ENCODE measurements around the gene CNIH4.
"Not testable (repeated sequence)": the region's sequence is repeated elsewhere in the genome, so short reads cannot be mapped to it uniquely, and the experiment has no call there.

Gene CNIH4

DNA sequence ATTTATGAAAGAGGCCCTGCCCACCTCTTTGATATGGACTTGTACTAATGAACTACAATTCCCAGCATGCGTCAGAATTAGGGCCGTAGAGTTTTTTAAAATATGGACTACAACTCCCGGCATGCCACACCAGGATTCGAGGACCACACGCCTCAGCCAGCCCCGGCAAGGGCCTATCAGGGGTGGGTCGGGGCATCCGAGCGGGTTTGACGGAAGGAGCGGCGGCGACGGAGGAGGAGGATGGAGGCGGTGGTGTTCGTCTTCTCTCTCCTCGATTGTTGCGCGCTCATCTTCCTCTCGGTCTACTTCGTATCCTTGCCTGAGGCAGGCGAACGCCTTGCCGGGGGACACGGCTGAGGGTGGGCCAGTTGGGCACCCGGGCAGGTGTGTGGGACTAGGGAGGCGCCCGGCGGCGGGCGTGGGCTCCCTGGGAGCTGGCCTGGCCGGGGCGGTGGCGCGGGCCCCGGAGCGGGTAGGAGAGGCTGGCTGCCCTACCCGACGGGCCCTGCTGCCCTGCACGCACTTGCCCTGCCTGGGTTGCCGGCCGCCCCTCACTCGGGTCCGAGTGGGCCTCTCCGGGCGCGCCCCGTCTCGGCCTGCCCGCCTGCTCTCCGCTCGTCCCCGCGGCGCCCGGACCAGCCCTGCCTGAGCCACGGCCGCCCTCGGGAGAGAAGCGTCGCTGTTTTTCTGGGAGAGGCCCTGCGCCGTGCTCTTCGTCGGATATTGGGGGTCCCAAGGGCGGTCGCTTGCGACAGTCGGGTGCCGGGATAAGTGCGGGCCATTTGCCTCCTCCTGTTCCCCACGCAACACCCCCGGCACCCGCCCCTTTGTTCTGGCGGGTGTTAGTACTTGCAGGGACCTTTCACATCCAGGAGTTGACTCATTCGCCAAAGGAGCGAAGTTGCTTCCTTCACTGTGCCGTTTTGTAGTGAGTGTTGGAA, at the start of gene CNIH4:
TSS of gene CNIH4 (plus strand) at position 195 of the 941 bp plus-strand sequence. CDS start at position 241, 46 bp downstream.
- TF ChIP-seq Cebpa-rat (IDR thresholded peaks at IDR 0.05): no peak
- peaks cover 27% of the 10 kb centered on the region for H3K36me3 ChIP-seq
- H3K4me2 ChIP-seq: peak within 1 kb of the TSS; percentile 86
- peaks cover 7% of the 10 kb centered on the region; the same call in 1 of the 2 replicates for H3K9me3 ChIP-seq
- peak within 1 kb of the TSS; percentile 86 for H3K4me3 ChIP-seq
- peaks cover 16% of the 10 kb centered on the region for H3K4me1 ChIP-seq
- peaks cover 51% of the 10 kb centered on the region for H4K20me1 ChIP-seq
- H3K27me3 ChIP-seq: no peaks in the 10 kb centered on the region
- peak within 1 kb of the TSS; percentile 86 for H3K9ac ChIP-seq
- H3K27ac ChIP-seq: peak within 1 kb of the TSS; percentile 76

- Histone ChIP-seq H3K4me1 (no peaks in the 10 kb centered on the region), H3K4me3 (no peak overlapping the region), H3K27ac (no peak overlapping the region), H3K36me3 (peaks cover 97% of the 10 kb centered on the region), H3K9ac (no peak overlapping the region), H3K4me2 (no peak overlapping the region), H3K9me3 (no peaks in the 10 kb centered on the region), H3K27me3 (no peaks in the 10 kb centered on the region), H4K20me1 (no peaks in the 10 kb centered on the region)
- TF ChIP-seq Cebpa-rat (IDR thresholded peaks at IDR 0.05): no peak
These were observed 48.6 kb upstream of the CNIH4 start for GRCh38 chr1:224308064-224308463.

DNA sequence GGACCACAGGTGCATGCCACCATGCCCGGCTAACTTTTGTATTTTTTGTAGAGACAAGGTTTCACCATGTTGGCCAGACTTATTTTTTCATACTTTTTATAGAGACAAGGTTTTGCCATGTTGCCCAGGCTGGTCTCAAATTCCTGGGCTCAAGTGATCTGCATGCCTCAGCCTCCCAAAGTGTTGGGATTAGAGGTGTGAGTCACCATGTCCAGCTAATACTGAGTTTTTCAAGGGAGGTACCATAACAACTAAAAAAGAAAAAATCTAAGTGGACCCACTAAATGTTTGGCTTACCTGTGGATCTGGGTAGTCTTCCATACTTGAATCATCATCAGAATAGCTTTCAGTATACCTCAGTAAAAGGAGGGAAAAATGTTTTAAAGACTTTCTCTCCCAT, 45.2 kb upstream of the CNIH4 start:
- H3K4me2 ChIP-seq, H3K9ac ChIP-seq, H3K9me3 ChIP-seq, H4K20me1 ChIP-seq, H3K4me1 ChIP-seq, H3K27me3 ChIP-seq, H3K27ac ChIP-seq, H3K4me3 ChIP-seq: not testable (repeated sequence)
- H3K36me3 ChIP-seq: peaks cover 94% of the 10 kb centered on the region

DNA sequence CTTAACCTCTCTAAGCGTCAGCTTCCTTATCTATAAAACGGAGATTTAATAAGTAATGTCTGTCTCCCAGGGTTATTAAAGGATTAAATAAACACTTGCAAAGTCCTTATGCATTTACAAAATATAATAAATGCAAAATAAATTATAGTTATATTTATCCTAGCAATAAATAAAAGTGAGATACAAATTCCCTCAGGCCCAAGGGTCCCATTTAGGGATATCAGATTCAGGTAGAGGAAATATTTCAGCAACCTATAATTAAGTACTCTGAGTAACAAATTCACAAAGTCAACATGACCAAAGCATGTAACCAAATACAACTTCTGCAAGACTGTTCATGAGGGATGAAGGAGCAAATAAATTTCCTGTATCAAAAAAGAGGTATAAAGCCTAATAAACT, 44.7 kb upstream of the CNIH4 start:
- H3K9ac ChIP-seq: no peak overlapping the region
- no peak overlapping the region for H3K4me3 ChIP-seq
- peaks cover 94% of the 10 kb centered on the region for H3K36me3 ChIP-seq
- TF ChIP-seq Cebpa-rat (IDR thresholded peaks at IDR 0.05): no peak
- no peak overlapping the region for H3K4me2 ChIP-seq
- H4K20me1 ChIP-seq: no peaks in the 10 kb centered on the region
- H3K9me3 ChIP-seq: no peaks in the 10 kb centered on the region
- H3K27me3 ChIP-seq: no peaks in the 10 kb centered on the region
- no peak overlapping the region for H3K27ac ChIP-seq
- no peaks in the 10 kb centered on the region for H3K4me1 ChIP-seq

- H3K4me1 ChIP-seq: no peaks in the 10 kb centered on the region
- H3K27ac ChIP-seq: no peak overlapping the region
- H3K36me3 ChIP-seq: peaks cover 52% of the 10 kb centered on the region
- H3K4me2 ChIP-seq: no peak overlapping the region
- no peak overlapping the region for H3K4me3 ChIP-seq
- H3K27me3 ChIP-seq: no peaks in the 10 kb centered on the region
- TF ChIP-seq Cebpa-rat (IDR thresholded peaks at IDR 0.05): no peak
- H4K20me1 ChIP-seq: peaks cover 40% of the 10 kb centered on the region
- H3K9me3 ChIP-seq: no peaks in the 10 kb centered on the region
- no peak overlapping the region for H3K9ac ChIP-seq
These were observed 39.2 kb upstream of the CNIH4 start for GRCh38 chr1:224317383-224318045.

DNA sequence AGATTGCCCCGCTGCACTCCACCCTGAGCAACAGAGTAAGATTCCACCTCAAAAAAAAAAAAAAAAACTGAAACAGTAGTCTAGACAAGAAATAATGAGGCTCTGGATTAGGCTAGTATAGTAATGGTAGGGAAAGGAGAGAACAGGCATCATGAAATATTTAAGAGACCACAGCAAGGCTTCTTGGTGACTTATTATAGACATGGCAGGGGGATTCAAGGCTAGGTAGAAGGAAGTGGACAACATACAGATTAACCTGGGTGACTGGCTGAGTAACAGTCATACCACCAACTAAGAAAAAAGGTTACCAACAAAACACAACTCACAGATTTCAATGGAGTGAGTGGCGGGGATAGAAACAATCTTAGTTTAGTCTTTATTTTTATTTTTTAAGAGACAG, 35.0 kb upstream of the CNIH4 start:
- Histone ChIP-seq H3K27ac (no peak overlapping the region), H3K27me3 (no peaks in the 10 kb centered on the region), H3K4me1 (no peaks in the 10 kb centered on the region), H3K9ac (no peak overlapping the region), H3K4me3 (no peak overlapping the region), H3K9me3 (no peaks in the 10 kb centered on the region), H3K4me2 (no peak overlapping the region), H3K36me3 (peaks cover 47% of the 10 kb centered on the region), H4K20me1 (peaks cover 78% of the 10 kb centered on the region)
- TF ChIP-seq Cebpa-rat (IDR thresholded peaks at IDR 0.05): no peak

- H3K4me3 ChIP-seq: no peak overlapping the region
- H3K9ac ChIP-seq: no peak overlapping the region
- H3K9me3 ChIP-seq: no peaks in the 10 kb centered on the region
- peaks cover 22% of the 10 kb centered on the region for H3K4me1 ChIP-seq
- TF ChIP-seq Cebpa-rat (IDR thresholded peaks at IDR 0.05): no peak
- no peak overlapping the region for H3K4me2 ChIP-seq
- peaks cover 54% of the 10 kb centered on the region for H3K36me3 ChIP-seq
- H3K27ac ChIP-seq: no peak overlapping the region
- H3K27me3 ChIP-seq: no peaks in the 10 kb centered on the region
- peaks cover 71% of the 10 kb centered on the region for H4K20me1 ChIP-seq
These were observed 30.7 kb upstream of the CNIH4 start for GRCh38 chr1:224325959-224326358.

DNA sequence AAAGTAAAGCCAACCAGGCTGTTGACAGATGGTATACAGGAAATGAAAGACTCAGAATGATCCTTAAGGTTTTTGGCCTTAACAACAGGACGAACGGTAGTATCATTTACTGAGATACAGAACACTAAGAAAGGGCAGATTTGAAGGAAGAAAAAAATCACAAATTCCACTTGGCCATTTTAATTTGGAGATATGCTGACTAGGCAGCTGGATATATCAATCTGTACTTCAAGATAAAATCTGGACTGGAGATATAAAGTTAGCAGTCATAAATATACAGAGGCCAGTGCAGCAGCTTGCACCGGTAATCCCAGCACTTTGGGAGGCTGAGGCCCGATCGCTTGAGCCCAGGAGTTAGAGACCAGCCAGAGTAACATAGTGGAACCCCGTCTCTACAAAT, 28.0 kb upstream of the CNIH4 start:
- no peaks in the 10 kb centered on the region for H3K27me3 ChIP-seq
- peak overlapping the region; percentile 97; the same call in 1 of the 2 replicates for H3K27ac ChIP-seq
- H3K9me3 ChIP-seq: no peaks in the 10 kb centered on the region
- peaks cover 38% of the 10 kb centered on the region for H3K36me3 ChIP-seq
- peaks cover 28% of the 10 kb centered on the region for H3K4me1 ChIP-seq
- peak overlapping the region; percentile 81 for H3K4me3 ChIP-seq
- H3K4me2 ChIP-seq: peak overlapping the region; percentile 81
- no peak for TF ChIP-seq Cebpa-rat (IDR thresholded peaks at IDR 0.05)
- H3K9ac ChIP-seq: peak overlapping the region; percentile 93
- peaks cover 46% of the 10 kb centered on the region for H4K20me1 ChIP-seq

GRCh38 chr1:224329484-224329841, 27.2 kb upstream of the CNIH4 start:
- H4K20me1 ChIP-seq: peaks cover 38% of the 10 kb centered on the region
- H3K4me2 ChIP-seq: peak overlapping the region; percentile 81
- no peak for TF ChIP-seq Cebpa-rat (IDR thresholded peaks at IDR 0.05)
- peak overlapping the region; percentile 97 for H3K27ac ChIP-seq
- H3K9me3 ChIP-seq: no peaks in the 10 kb centered on the region
- H3K9ac ChIP-seq: peak overlapping the region; percentile 93
- H3K4me3 ChIP-seq: peak overlapping the region; percentile 81
- no peaks in the 10 kb centered on the region for H3K27me3 ChIP-seq
- peaks cover 36% of the 10 kb centered on the region for H3K4me1 ChIP-seq
- H3K36me3 ChIP-seq: peaks cover 32% of the 10 kb centered on the region
